GM15510 (cell line): ENCODE results near the gene TMEM38B.

Source experiments
- POLR2A ChIP-seq: IDR thresholded peaks from 3 replicates; pipeline ENCODE4 v1.6.1; 2011; ENCODE audit warnings: borderline replicate concordance; ENCODE audit not compliant: insufficient read length; ENCODE audit errors: extremely low read depth

The TMEM38B gene

GRCh38 chr9:105700668-105701067, 6.3 kb downstream of the TMEM38B start:
- no peak for TF ChIP-seq POLR2A

- no peak for TF ChIP-seq POLR2A
These were observed 6.8 kb downstream of the TMEM38B start for GRCh38 chr9:105701145-105701544.

- TF ChIP-seq POLR2A, result no peak
These were observed 7.9 kb downstream of the TMEM38B start for GRCh38 chr9:105702207-105702606.

GRCh38 chr9:105706156-105706555, 11.8 kb downstream of the TMEM38B start:
- no peak for TF ChIP-seq POLR2A

GRCh38 chr9:105708405-105708804, 14.1 kb downstream of the TMEM38B start:
- TF ChIP-seq POLR2A, result no peak

GRCh38 chr9:105710638-105711037, 16.3 kb downstream of the TMEM38B start:
- no peak for TF ChIP-seq POLR2A

- no peak for TF ChIP-seq POLR2A
These were observed 17.5 kb downstream of the TMEM38B start for GRCh38 chr9:105711867-105712266.

- TF ChIP-seq POLR2A, result no peak
These were observed 18.0 kb downstream of the TMEM38B start for GRCh38 chr9:105712297-105712696.

GRCh38 chr9:105712773-105713172, 18.4 kb downstream of the TMEM38B start:
- no peak for TF ChIP-seq POLR2A

- TF ChIP-seq POLR2A, result no peak
These were observed 19.1 kb downstream of the TMEM38B start for GRCh38 chr9:105713260-105714019.

- no peak for TF ChIP-seq POLR2A
These were observed 19.6 kb downstream of the TMEM38B start for GRCh38 chr9:105714020-105714331.

- TF ChIP-seq POLR2A, result no peak
These were observed 21.8 kb downstream of the TMEM38B start for GRCh38 chr9:105716146-105716545.

GRCh38 chr9:105722099-105722498, 27.8 kb downstream of the TMEM38B start:
- no peak for TF ChIP-seq POLR2A

GRCh38 chr9:105725370-105725769, 31.0 kb downstream of the TMEM38B start:
- no peak for TF ChIP-seq POLR2A

GRCh38 chr9:105735366-105735765, 41.0 kb downstream of the TMEM38B start:
- TF ChIP-seq POLR2A, result no peak

- TF ChIP-seq POLR2A, result no peak
These were observed 42.9 kb downstream of the TMEM38B start for GRCh38 chr9:105737205-105737604.

- no peak for TF ChIP-seq POLR2A
These were observed 47.7 kb downstream of the TMEM38B start for GRCh38 chr9:105742088-105742487.
